Loucy (cell line): ENCODE data around the gene MPL.

Experiments used
- EZH2phosphoT487 ChIP-seq: fragments of 200-600 bp; IDR thresholded peaks from 2 replicates; pipeline ENCODE4 v1.6.1; 2018; ENCODE audit warnings: antibody characterized with exemption, mild to moderate bottlenecking, moderate library complexity, borderline replicate concordance
- TF ChIP-seq, protein P1 (sequence below): fragments of 200-600 bp; sonication (generic); conservative IDR thresholded peaks from 2 replicates; pipeline ENCODE4 v1.5.1; 2014; ENCODE audit warnings: mild to moderate bottlenecking, antibody characterized with exemption, low read length

DNA sequence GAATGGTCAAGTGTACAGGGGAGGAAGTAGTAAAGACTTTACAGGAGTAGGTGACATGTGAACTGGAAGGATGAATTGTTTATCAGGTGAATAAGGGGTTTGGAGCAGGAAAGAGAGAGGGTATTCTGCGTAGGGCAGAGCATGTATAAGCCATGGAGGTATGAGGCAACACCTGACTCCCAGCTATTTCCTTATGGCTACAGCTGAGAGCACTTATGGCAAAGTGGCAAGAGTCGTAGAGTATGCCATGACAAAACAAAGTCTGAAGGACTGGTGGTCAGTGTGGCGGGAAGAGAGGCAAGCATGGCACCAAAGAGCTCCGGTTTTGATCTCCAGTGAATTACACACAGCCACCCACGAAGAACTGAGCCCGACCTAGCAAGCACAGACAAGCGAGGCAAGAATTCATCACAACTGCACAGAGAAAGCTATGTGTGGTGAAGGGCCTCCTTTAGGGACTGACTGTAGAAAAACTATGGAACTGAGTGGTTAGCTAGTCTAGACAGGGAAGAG, 39.2 kb downstream of the MPL start:
- TF ChIP-seq, protein P1, sequence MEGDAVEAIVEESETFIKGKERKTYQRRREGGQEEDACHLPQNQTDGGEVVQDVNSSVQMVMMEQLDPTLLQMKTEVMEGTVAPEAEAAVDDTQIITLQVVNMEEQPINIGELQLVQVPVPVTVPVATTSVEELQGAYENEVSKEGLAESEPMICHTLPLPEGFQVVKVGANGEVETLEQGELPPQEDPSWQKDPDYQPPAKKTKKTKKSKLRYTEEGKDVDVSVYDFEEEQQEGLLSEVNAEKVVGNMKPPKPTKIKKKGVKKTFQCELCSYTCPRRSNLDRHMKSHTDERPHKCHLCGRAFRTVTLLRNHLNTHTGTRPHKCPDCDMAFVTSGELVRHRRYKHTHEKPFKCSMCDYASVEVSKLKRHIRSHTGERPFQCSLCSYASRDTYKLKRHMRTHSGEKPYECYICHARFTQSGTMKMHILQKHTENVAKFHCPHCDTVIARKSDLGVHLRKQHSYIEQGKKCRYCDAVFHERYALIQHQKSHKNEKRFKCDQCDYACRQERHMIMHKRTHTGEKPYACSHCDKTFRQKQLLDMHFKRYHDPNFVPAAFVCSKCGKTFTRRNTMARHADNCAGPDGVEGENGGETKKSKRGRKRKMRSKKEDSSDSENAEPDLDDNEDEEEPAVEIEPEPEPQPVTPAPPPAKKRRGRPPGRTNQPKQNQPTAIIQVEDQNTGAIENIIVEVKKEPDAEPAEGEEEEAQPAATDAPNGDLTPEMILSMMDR: no peak
- TF ChIP-seq EZH2phosphoT487: no peak
